HG03196 (cell line): Measurements from ENCODE around the gene OBSCN.

ENCODE experiments used
- ATAC-seq: cut with Tn5 transposase; IDR thresholded peaks from one replicate; pipeline ENCODE4 v1.9.1; 2021; ENCODE audit not compliant: unreplicated experiment

The OBSCN gene

GRCh38 chr1:228275179-228275429, 67.3 kb downstream of the OBSCN start:
- no peak for ATAC-seq

GRCh38 chr1:228275430-228276173, 67.8 kb downstream of the OBSCN start:
- no peak for ATAC-seq

DNA sequence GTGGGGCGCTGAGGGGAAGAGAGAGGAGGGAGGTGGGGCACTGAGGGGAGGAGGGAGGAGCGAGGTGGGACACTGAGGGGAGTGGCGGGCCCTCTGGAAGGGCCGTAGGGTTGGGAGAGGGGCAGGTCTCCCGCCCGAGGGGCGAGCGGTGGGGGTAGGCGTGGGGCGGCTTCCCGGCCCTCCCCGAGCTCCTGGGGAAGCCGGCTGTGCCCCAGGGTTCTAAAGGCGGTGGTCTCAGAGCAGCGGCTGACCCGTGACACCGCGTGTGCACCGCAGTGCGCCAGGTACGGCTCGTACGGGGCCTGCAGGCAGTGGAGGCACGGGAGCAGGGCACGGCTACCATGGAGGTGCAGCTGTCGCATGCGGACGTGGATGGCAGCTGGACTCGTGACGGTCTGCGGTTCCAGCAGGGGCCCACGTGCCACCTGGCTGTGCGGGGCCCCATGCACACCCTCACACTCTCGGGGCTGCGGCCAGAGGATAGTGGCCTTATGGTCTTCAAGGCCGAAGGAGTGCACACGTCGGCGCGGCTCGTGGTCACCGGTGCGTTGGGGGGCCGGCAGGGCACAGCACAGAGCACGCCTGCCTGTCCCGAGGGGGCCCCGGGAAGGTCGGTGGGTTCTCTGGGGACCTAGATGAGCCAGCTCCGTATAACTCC, 68.5 kb downstream of the OBSCN start:
- ATAC-seq, result no peak

DNA sequence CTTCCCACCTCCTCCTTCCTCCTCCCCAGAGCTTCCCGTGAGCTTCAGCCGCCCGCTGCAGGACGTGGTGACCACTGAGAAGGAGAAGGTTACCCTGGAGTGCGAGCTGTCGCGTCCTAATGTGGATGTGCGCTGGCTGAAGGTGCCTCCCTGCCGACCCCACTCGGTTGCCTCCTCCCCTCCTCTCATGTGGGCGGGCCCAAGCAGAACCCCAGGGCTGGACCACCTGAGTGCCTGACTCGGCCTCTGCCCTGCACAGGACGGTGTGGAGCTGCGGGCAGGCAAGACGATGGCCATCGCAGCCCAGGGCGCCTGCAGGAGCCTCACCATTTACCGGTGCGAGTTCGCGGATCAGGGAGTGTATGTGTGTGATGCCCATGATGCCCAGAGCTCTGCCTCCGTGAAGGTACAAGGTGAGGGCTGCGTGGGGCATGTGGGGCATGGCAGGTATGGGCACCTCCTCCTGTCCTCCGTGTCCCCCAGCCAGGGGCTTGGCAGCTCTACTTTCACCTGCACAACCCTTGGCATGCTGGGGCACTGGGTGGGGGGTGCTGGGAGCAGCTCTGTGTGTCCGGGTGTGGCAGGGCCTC, 69.2 kb downstream of the OBSCN start:
- no peak for ATAC-seq

DNA sequence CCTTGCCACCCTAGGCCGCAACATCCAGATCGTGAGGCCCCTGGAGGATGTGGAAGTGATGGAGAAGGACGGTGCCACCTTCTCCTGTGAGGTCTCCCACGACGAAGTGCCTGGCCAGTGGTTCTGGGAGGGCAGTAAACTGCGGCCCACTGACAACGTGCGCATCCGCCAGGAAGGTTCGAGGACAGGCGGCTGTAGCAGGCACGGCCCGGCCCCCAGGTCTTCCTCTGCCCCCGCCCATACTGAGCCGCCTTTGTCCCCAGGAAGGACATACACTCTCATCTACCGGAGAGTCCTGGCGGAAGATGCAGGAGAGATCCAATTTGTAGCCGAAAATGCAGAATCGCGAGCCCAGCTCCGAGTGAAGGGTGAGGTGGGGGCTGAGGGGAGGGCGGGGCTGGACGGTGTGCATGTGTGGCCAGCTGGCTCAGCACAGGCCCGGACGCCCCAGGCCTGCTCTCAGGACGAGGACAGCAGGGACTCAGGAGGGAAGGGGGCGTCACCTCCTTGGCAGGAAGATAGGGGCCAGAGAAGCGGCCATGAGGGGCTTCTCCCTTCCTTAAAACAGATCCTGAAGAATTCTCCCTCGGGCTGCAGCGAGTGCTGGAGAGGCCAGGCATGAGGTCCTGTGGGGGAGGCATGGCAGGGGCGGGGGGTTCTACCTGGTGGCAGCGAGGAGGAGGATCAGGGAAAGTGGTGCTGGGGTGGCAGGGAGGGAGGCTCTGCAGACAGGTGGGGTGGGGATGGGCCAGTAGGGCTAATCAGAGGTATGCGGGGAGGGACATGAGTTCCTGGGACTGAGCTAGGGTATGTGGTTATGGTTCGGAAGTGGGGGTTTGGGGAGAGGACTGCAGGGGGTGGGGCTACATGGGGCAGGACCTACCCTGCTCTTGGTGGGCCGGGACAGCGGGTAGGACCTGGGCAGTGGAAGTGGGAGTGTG, 69.9 kb downstream of the OBSCN start:
- ATAC-seq, result no peak

- ATAC-seq, result no peak
Measured at GRCh38 chr1:228278432-228278941, 70.6 kb downstream of the OBSCN start.

DNA sequence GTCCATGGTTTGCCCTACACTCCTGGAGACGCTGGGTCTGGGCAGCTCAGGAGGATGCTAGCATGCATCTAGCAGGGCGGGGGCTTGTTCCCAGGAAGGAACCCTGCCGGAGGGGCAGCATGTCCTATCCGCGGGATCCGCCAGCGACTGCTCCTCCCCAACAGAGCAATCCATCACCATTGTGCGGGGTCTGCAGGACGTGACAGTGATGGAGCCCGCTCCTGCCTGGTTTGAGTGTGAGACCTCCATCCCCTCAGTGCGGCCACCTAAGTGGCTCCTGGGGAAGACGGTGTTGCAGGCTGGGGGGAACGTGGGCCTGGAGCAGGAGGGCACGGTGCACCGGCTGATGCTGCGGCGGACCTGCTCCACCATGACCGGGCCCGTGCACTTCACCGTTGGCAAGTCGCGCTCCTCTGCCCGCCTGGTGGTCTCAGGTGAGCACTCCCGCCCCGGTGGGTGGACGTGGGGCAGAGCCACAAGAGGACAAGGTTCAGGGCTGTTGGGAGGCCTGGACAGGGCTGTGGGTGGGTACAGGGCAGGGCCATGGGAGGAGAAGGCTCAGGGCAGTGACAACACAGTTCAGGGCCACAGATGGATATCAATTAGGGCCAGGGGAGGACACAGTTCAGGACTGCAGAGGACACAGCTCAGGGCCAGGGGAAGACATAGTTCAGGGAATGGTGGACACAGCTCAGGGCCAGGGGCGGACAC, 71.3 kb downstream of the OBSCN start:
- no peak for ATAC-seq

DNA sequence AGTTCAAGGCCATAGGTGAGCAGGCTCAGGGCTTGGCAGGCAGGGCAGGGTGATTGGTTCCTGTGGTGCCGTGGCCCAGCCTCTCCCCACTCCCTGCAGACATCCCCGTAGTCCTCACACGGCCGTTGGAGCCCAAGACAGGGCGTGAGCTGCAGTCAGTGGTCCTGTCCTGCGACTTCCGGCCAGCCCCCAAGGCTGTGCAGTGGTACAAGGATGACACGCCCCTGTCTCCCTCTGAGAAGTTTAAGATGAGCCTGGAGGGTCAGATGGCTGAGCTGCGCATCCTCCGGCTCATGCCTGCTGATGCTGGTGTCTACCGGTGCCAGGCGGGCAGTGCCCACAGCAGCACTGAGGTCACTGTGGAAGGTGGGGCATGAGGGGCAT, 71.9 kb downstream of the OBSCN start:
- no peak for ATAC-seq

DNA sequence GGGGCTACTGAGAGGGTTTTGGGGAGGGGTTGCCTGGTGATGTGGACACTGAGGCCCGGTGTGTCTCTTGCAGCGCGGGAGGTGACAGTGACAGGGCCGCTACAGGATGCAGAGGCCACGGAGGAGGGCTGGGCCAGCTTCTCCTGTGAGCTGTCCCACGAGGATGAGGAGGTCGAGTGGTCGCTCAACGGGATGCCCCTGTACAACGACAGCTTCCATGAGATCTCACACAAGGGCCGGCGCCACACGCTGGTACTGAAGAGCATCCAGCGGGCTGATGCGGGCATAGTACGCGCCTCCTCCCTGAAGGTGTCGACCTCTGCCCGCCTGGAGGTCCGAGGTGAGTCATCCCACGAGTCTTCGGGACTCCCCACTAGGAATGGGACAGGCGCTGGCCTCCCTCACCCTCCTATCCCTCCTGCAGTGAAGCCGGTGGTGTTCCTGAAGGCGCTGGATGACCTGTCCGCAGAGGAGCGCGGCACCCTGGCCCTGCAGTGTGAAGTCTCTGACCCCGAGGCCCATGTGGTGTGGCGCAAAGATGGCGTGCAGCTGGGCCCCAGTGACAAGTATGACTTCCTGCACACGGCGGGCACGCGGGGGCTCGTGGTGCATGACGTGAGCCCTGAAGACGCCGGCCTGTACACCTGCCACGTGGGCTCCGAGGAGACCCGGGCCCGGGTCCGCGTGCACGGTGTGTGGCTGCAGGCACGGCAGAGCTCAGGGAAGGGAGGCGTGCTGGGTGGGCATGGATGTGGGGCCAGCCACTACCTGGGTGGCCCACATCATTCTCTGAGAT, 72.5 kb downstream of the OBSCN start:
- ATAC-seq, result no peak

- ATAC-seq, result no peak
Measured at GRCh38 chr1:228280961-228281591, 73.2 kb downstream of the OBSCN start.

DNA sequence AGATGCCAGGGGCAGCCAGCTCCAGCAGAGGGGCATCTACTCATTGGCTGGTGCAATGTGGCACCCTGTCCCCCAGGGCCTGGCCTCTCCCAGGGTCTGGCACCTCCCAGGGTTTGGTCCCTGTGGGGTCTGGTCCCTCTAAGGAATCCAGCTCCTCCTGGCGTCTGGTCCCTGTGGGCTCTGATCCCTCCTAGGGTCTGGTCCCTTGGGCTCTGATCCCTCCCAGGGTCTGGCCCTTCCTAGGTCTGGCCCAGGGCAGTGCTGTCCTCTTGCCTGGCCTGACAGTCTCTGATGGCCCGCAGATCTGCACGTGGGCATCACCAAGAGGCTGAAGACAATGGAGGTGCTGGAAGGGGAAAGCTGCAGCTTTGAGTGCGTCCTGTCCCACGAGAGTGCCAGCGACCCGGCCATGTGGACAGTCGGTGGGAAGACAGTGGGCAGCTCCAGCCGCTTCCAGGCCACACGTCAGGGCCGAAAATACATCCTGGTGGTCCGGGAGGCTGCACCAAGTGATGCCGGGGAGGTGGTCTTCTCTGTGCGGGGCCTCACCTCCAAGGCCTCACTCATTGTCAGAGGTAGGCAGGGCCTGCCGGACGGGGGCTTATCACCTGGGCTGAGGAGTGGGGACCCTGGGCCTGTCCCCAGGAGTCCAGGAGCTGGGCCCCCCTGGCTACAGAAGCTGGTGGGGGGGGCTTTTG, 73.9 kb downstream of the OBSCN start:
- ATAC-seq, result no peak

GRCh38 chr1:228282329-228283042, 74.6 kb downstream of the OBSCN start:
- no peak for ATAC-seq

DNA sequence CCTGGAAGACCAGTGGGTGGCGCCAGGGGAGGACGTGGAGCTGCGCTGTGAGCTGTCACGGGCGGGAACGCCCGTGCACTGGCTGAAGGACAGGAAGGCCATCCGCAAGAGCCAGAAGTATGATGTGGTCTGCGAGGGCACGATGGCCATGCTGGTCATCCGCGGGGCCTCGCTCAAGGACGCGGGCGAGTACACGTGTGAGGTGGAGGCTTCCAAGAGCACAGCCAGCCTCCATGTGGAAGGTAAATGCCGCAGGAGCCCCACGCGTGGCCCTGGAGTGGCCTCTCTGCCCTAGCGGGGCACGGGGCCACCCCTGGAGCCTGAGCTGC, 75.2 kb downstream of the OBSCN start:
- ATAC-seq, result no peak

GRCh38 chr1:228283476-228284147, 75.8 kb downstream of the OBSCN start:
- ATAC-seq, result no peak

- no peak for ATAC-seq
Measured at GRCh38 chr1:228284148-228284495, 76.3 kb downstream of the OBSCN start.

- no peak for ATAC-seq
Measured at GRCh38 chr1:228284521-228284920, 76.7 kb downstream of the OBSCN start.

GRCh38 chr1:228285661-228286504, 78.0 kb downstream of the OBSCN start:
- no peak for ATAC-seq
